Fibroblast of skin of left quadriceps (primary cell): ENCODE data around the gene ARHGAP25.

Source experiments
- DNase-seq, 2 experiments: peaks; one replicate each; pipeline ENCODE4 v3.0.0-alpha.2; 2013; ENCODE audit warnings: low read depth in 2 of 2

The ARHGAP25 gene

GRCh38 chr2:68861330-68861729 lies 126.7 kb downstream of the ARHGAP25 start:
- DNase-seq, result no peak

GRCh38 chr2:68862889-68863288 lies 128.3 kb downstream of the ARHGAP25 start:
- DNase-seq, result no peak

- no peak for DNase-seq
Observed at GRCh38 chr2:68863996-68864395, 129.4 kb downstream of the ARHGAP25 start.

GRCh38 chr2:68865108-68865507 lies 130.5 kb downstream of the ARHGAP25 start:
- DNase-seq, result no peak

GRCh38 chr2:68870215-68870614 lies 135.6 kb downstream of the ARHGAP25 start:
- DNase-seq, result no peak

- DNase-seq, result no peak
Observed at GRCh38 chr2:68871159-68871764, 136.7 kb downstream of the ARHGAP25 start, which contains the start of gene BMP10. Gene BMP10, minus strand, starts transcription at chr2:68871397. Its CDS starts 39 bp downstream, at chr2:68871358.
